Testis (tissue), 2 donors: ENCODE data around the gene HMMR.

Source experiments
- CTCF ChIP-seq, 3 experiments: fragments of 450-650 bp in 2 of 3; fragments of 200-600 bp in 1 of 3; sonication (generic) in 1 of 3; IDR thresholded peaks; one replicate each; pipeline ENCODE4 v1.5.1; 2016 to 2019; ENCODE audit warnings: antibody characterized with exemption in 3 of 3, mild to moderate bottlenecking in 2 of 3, moderate library complexity in 1 of 3
- POLR2A ChIP-seq: fragments of 450-650 bp; IDR thresholded peaks from one replicate; pipeline ENCODE4 v1.6.1; 2017; ENCODE audit warnings: antibody characterized with exemption, mild to moderate bottlenecking, moderate library complexity

GRCh38 chr5:163456029-163456589 is 4.3 kb upstream of the HMMR start:
- TF ChIP-seq CTCF (IDR thresholded peaks at IDR 0.05) (no peak), POLR2A (no peak)
